Neural cell (in vitro differentiated cells): ENCODE results near the gene XPO4. TPM values are rescaled to one million over a fixed set of nuclear protein-coding genes. Genes with fewer than 3 reads are reported as not detected.

ENCODE experiments used
- H2AFZ ChIP-seq: fragments of 200-600, 300-800 bp; sonication (generic), shearing (Covaris generic); 2 replicates; pipeline ENCODE4 v1.6.0; 2014; ENCODE audit warnings: low read depth, mild to moderate bottlenecking, antibody characterized with exemption, low read length, moderate library complexity
- H3F3A ChIP-seq: fragments of 200-600 bp; shearing (Covaris generic); 2 replicates; pipeline ENCODE4 v1.6.1; 2016; ENCODE audit warnings: mild to moderate bottlenecking, moderate library complexity, mixed read lengths, antibody characterized with exemption, low read length; ENCODE audit not compliant: insufficient read depth, poor library complexity, severe bottlenecking
- H3K27ac ChIP-seq: fragments of 200-600, 300-800 bp; sonication (generic), shearing (Covaris generic); 2 replicates; pipeline ENCODE4 v1.5.1; 2014; ENCODE audit warnings: mild to moderate bottlenecking, low read length, moderate library complexity
- H3K27me3 ChIP-seq: fragments of 300-800, 200-600 bp; sonication (generic), shearing (Covaris generic); 2 replicates; pipeline ENCODE4 v1.6.0; 2014; ENCODE audit warnings: mild to moderate bottlenecking, low read depth, low read length, moderate library complexity; ENCODE audit not compliant: insufficient read depth
- H3K36me3 ChIP-seq: fragments of 300-800, 200-600 bp; sonication (generic), shearing (Covaris generic); 2 replicates; pipeline ENCODE4 v1.5.1; 2014; ENCODE audit warnings: mild to moderate bottlenecking, antibody characterized with exemption, low read length, moderate library complexity; ENCODE audit not compliant: insufficient read depth
- H3K4me2 ChIP-seq: fragments of 300-800, 200-600 bp; sonication (generic), shearing (Covaris generic); 2 replicates; pipeline ENCODE4 v1.6.0; 2014; ENCODE audit warnings: mild to moderate bottlenecking, low read length
- H3K4me3 ChIP-seq: fragments of 300-800, 200-600 bp; sonication (generic), shearing (Covaris generic); 2 replicates; pipeline ENCODE4 v1.5.1; 2014; ENCODE audit warnings: mild to moderate bottlenecking, low read length, moderate library complexity
- H3K79me2 ChIP-seq: fragments of 200-600 bp; shearing (Covaris generic); replicated peaks from 2 replicates; pipeline ENCODE4 v1.6.0; 2014; ENCODE audit warnings: mild to moderate bottlenecking, low read length, moderate library complexity; ENCODE audit not compliant: insufficient read depth
- H3K9ac ChIP-seq: fragments of 300-800, 200-600 bp; sonication (generic), shearing (Covaris generic); 2 replicates; pipeline ENCODE4 v1.6.1; 2016; ENCODE audit warnings: mild to moderate bottlenecking, low read length, mixed read lengths
- H3K9me2 ChIP-seq: fragments of 200-600 bp; shearing (Covaris generic); 2 replicates; pipeline ENCODE4 v1.6.1; 2016; ENCODE audit warnings: mild to moderate bottlenecking, low read length, mixed read lengths; ENCODE audit not compliant: insufficient read depth
- H3K9me3 ChIP-seq: fragments of 200-600, 300-800 bp; sonication (generic), shearing (Covaris generic); 2 replicates; pipeline ENCODE4 v1.6.1; 2016; ENCODE audit warnings: mild to moderate bottlenecking, mixed run types, low read length, moderate library complexity, mixed read lengths
- H4K20me1 ChIP-seq: fragments of 200-600 bp; shearing (Covaris generic); 2 replicates; pipeline ENCODE4 v1.6.1; 2016; ENCODE audit warnings: mild to moderate bottlenecking, mixed run types; ENCODE audit not compliant: insufficient read depth
- CTCF ChIP-seq: fragments of 450-650 bp; IDR thresholded peaks from 2 replicates; pipeline ENCODE4 v1.5.1; 2014; ENCODE audit warnings: antibody characterized with exemption, mild to moderate bottlenecking, moderate library complexity; ENCODE audit not compliant: poor library complexity, severe bottlenecking
- EP300 ChIP-seq: fragments of 450-650 bp; conservative IDR thresholded peaks from 2 replicates; pipeline ENCODE4 v1.6.1; 2014; ENCODE audit warnings: antibody characterized with exemption, mild to moderate bottlenecking, moderate library complexity; ENCODE audit not compliant: poor library complexity, severe bottlenecking
- EZH2 ChIP-seq: fragments of 200-600, 300-800 bp; shearing (Covaris generic), sonication (generic); IDR thresholded peaks from 2 replicates; pipeline ENCODE4 v1.6.1; 2014; ENCODE audit warnings: antibody characterized with exemption, low read length, borderline replicate concordance, mild to moderate bottlenecking; ENCODE audit not compliant: insufficient read depth, poor library complexity, severe bottlenecking
- MXI1 ChIP-seq: fragments of 450-650 bp; conservative IDR thresholded peaks from 2 replicates; pipeline ENCODE4 v1.6.1; 2014; ENCODE audit warnings: antibody characterized with exemption, mild to moderate bottlenecking; ENCODE audit not compliant: poor library complexity, severe bottlenecking
- POLR2AphosphoS5 ChIP-seq: IDR thresholded peaks from 2 replicates; pipeline ENCODE4 v1.6.1; 2012
- RAD21 ChIP-seq: fragments of 450-650 bp; conservative IDR thresholded peaks from 2 replicates; pipeline ENCODE4 v1.6.1; 2014; ENCODE audit warnings: antibody characterized with exemption, mild to moderate bottlenecking, moderate library complexity
- REST ChIP-seq: IDR thresholded peaks from 2 replicates; pipeline ENCODE4 v1.6.1; 2012; ENCODE audit warnings: borderline replicate concordance
- SMC3 ChIP-seq: fragments of 450-650 bp; conservative IDR thresholded peaks from 2 replicates; pipeline ENCODE4 v1.6.1; 2014; ENCODE audit warnings: antibody characterized with exemption, mild to moderate bottlenecking, moderate library complexity; ENCODE audit not compliant: poor library complexity
- TAF1 ChIP-seq: IDR thresholded peaks from 2 replicates; pipeline ENCODE4 v1.6.1; 2012; ENCODE audit warnings: low read depth
- polyA plus RNA-seq: library from polyadenylated mRNA; depleted of rRNA; stranded (reverse); fragments of >200 nt; gene quantifications from 2 replicates; pipeline ENCODE4 v1.2.3, GENCODE V29; 2014

Gene XPO4
- polyA plus RNA-seq, 1 donor from 2014 or later, result 13.0 TPM

GRCh38 chr13:20814224-20814910 lies 88.2 kb downstream of the XPO4 start:
- Histone ChIP-seq H3K27ac (no peak overlapping the region), H3K4me2 (no peak overlapping the region), H3K9me2 (no peaks in the 10 kb centered on the region), H3K9me3 (no peaks in the 10 kb centered on the region), H3K27me3 (no peaks in the 10 kb centered on the region), H3K9ac (no peak overlapping the region), H3K79me2 (no peaks in the 10 kb centered on the region), H3F3A (no peaks in the 10 kb centered on the region), H4K20me1 (no peaks in the 10 kb centered on the region), H2AFZ (no peak overlapping the region), H3K4me3 (no peak overlapping the region), H3K36me3 (no peaks in the 10 kb centered on the region)
- no peak for TF ChIP-seq POLR2AphosphoS5
- no peak for TF ChIP-seq SMC3
- no peak for TF ChIP-seq EZH2
- no peak for TF ChIP-seq CTCF
- TF ChIP-seq EP300, result no peak
- no peak for TF ChIP-seq RAD21
- no peak for TF ChIP-seq REST
- no peak for TF ChIP-seq MXI1
- no peak for TF ChIP-seq TAF1

GRCh38 chr13:20812890-20813289 lies 89.7 kb downstream of the XPO4 start:
- Histone ChIP-seq H3K9ac (no peak overlapping the region), H3K27me3 (no peaks in the 10 kb centered on the region), H2AFZ (no peak overlapping the region), H3F3A (no peaks in the 10 kb centered on the region), H3K9me3 (no peaks in the 10 kb centered on the region), H4K20me1 (no peaks in the 10 kb centered on the region), H3K4me3 (no peak overlapping the region), H3K36me3 (no peaks in the 10 kb centered on the region), H3K79me2 (no peaks in the 10 kb centered on the region), H3K4me2 (no peak overlapping the region), H3K9me2 (no peaks in the 10 kb centered on the region), H3K27ac (no peak overlapping the region)
- no peak for TF ChIP-seq REST
- no peak for TF ChIP-seq RAD21
- no peak for TF ChIP-seq TAF1
- TF ChIP-seq CTCF, result no peak
- no peak for TF ChIP-seq EP300
- no peak for TF ChIP-seq SMC3
- no peak for TF ChIP-seq MXI1
- TF ChIP-seq POLR2AphosphoS5, result no peak
- TF ChIP-seq EZH2, result no peak
